ENCODE data around the gene SOBP. TPM values are rescaled to one million over a fixed set of nuclear protein-coding genes. Genes with fewer than 3 reads are reported as not detected.

The SOBP gene
- total and polyA plus RNA-seq, 10 donors: 0.87 to 7.8 (median 4.9) TPM

DNA sequence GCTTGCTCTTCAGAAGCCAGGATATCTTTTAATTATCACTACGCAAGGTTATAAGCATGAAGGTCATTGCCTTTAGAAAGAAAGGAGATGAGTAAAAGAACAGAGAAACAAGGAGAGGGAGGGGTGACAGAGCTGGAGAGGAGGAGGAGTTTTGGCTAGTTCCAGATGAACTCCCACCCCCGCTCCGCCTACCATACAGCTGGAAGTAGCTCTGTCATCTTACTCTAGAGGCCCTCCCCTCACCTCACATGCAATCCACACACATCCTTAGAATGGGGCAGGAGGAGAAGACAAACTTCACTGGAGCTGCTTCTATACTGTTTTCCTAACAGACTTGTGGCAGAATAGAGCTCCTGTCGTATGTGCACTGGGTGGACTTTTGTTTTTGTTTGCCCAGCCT is 189.5 kb downstream of the SOBP start:
- intact Hi-C loops (cut with DNase I; ENCODE audit: low total_unique reads): loop anchor here (10.0 kb wide), 1 partner anchor 165 kb away; no protein-coding TSS in a partner anchor
- Histone ChIP-seq H3K27ac (peak overlapping the region in 1 of 8 donors; percentile 8), H3K36me3 (no peaks in the 10 kb centered on the region), H3K4me1 (peaks cover 0 to 19% (median 11%) of the 10 kb centered on the region in 6 donors), H3K9me3 (peaks cover 0 to 12% (median 0%) of the 10 kb centered on the region in 8 donors), H3K4me3 (no peak overlapping the region), H3K27me3 (replicated peaks in 1 of 7) (no peaks in the 10 kb centered on the region)
- no peak for TF ChIP-seq POLR2AphosphoS5 (IDR thresholded peaks at IDR 0.05)
- TF ChIP-seq, protein P1, sequence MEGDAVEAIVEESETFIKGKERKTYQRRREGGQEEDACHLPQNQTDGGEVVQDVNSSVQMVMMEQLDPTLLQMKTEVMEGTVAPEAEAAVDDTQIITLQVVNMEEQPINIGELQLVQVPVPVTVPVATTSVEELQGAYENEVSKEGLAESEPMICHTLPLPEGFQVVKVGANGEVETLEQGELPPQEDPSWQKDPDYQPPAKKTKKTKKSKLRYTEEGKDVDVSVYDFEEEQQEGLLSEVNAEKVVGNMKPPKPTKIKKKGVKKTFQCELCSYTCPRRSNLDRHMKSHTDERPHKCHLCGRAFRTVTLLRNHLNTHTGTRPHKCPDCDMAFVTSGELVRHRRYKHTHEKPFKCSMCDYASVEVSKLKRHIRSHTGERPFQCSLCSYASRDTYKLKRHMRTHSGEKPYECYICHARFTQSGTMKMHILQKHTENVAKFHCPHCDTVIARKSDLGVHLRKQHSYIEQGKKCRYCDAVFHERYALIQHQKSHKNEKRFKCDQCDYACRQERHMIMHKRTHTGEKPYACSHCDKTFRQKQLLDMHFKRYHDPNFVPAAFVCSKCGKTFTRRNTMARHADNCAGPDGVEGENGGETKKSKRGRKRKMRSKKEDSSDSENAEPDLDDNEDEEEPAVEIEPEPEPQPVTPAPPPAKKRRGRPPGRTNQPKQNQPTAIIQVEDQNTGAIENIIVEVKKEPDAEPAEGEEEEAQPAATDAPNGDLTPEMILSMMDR (IDR thresholded peaks at IDR 0.05 in 8 of 11, conservative IDR thresholded peaks at IDR 0.05 in 3 of 11): no peak
- no peak for TF ChIP-seq POLR2A (IDR thresholded peaks at IDR 0.05)
- DNase-seq: no peak
- 63 to 74% (median 71%) methylated on average over 4 of the region's 4 CpGs for WGBS, 5 donors

DNA sequence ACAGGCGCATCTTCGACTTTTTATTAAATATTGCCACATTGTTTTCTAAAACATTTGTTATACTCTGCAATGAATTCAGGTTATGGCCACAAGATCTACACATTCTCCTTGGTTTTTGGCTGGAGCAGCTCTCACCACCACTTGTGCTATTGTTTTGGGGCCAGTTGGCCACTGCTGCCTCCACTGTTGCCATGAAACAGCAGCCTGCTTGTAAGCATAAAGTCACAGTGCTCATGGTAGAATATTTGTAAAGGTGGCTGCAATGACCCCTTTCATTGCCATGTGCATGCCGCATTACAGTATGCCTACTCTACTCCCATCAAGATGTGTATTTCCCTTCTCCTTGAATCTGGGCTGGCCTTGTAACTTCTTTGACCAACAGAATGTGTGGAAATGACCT is 192.8 kb downstream of the SOBP start:
- no peaks in the 10 kb centered on the region for H3K36me3 ChIP-seq
- no peak overlapping the region for H3K27ac ChIP-seq
- TF ChIP-seq POLR2A (IDR thresholded peaks at IDR 0.05) (no peak), POLR2AphosphoS5 (IDR thresholded peaks at IDR 0.05) (no peak)
- TF ChIP-seq, protein P1 (IDR thresholded peaks at IDR 0.05 in 8 of 11, conservative IDR thresholded peaks at IDR 0.05 in 3 of 11): no peak
- intact Hi-C loops (cut with DNase I; ENCODE audit: low total_unique reads): no loop called here
- peaks cover 0 to 12% (median 0%) of the 10 kb centered on the region in 8 donors for H3K9me3 ChIP-seq
- H3K27me3 ChIP-seq (replicated peaks in 1 of 7): no peaks in the 10 kb centered on the region
- H3K4me3 ChIP-seq: no peak overlapping the region
- WGBS, 5 donors: 92 to 97% (median 95%) methylated on average over 3 of the region's 3 CpGs
- peaks cover 0 to 5% (median 0%) of the 10 kb centered on the region in 6 donors for H3K4me1 ChIP-seq
- DNase-seq: no peak

DNA sequence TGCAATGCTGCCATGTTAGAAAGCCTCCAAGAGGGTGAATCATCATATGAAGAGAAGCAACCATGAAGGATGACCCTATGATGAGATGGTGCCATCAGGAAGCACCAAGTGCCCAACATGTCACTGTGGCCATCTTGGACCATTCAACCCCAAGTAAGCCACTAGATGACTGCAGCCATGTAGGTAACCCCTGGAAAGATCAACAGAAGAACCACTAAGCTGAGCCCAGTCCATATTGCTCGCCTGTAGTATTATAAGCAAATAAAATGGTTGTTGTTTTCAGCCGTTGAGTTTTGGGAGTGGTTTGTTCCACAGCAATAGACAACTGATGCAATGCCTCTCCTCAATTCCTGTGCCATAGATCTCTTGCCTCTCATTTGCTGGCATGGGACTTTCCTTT is 193.3 kb downstream of the SOBP start:
- no peaks in the 10 kb centered on the region for H3K36me3 ChIP-seq
- H3K27me3 ChIP-seq (replicated peaks in 1 of 7): no peaks in the 10 kb centered on the region
- intact Hi-C loops (cut with DNase I; ENCODE audit: low total_unique reads): no loop called here
- TF ChIP-seq POLR2AphosphoS5 (IDR thresholded peaks at IDR 0.05) (no peak), POLR2A (IDR thresholded peaks at IDR 0.05) (no peak)
- TF ChIP-seq, protein P1 (IDR thresholded peaks at IDR 0.05 in 8 of 11, conservative IDR thresholded peaks at IDR 0.05 in 3 of 11): no peak
- no peak overlapping the region for H3K4me3 ChIP-seq
- no peak for DNase-seq
- no peak overlapping the region for H3K27ac ChIP-seq
- H3K4me1 ChIP-seq: peaks cover 0 to 5% (median 0%) of the 10 kb centered on the region in 6 donors
- H3K9me3 ChIP-seq: peaks cover 0 to 12% (median 0%) of the 10 kb centered on the region in 8 donors
- WGBS, 5 donors: 90 to 96% (median 92%) methylated on average over 2 of the region's 2 CpGs

DNA sequence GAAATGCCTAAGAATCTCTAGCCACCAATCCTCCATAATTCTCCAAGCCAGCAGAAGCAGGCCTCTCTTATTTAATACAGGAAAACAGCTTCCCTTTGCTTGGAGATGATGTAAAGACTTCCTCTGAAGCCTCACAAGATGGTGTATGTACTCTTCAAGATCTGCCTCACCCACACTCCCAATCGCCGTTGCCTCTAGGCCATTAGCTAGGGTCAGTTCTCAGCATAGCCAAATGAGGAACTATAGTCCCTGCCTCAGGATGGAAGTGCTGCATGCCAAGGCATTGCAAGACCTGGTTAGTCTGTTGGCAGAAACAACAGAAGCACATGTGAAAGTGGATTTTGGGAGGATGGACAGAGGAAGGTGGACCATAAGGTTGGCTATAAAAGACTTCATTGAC is 195.1 kb downstream of the SOBP start:
- no peaks in the 10 kb centered on the region for H3K4me1 ChIP-seq
- no peaks in the 10 kb centered on the region for H3K36me3 ChIP-seq
- TF ChIP-seq POLR2A (IDR thresholded peaks at IDR 0.05) (no peak), POLR2AphosphoS5 (IDR thresholded peaks at IDR 0.05) (no peak)
- TF ChIP-seq, protein P1 (IDR thresholded peaks at IDR 0.05 in 8 of 11, conservative IDR thresholded peaks at IDR 0.05 in 3 of 11): no peak
- H3K27ac ChIP-seq: no peak overlapping the region
- 80 to 100% (median 93%) methylated on average over 2 of the region's 2 CpGs for WGBS, 5 donors
- no peaks in the 10 kb centered on the region for H3K27me3 ChIP-seq (replicated peaks in 1 of 7)
- H3K4me3 ChIP-seq: no peak overlapping the region
- no peak for DNase-seq
- peaks cover 0 to 12% (median 0%) of the 10 kb centered on the region in 8 donors for H3K9me3 ChIP-seq
- intact Hi-C loops (cut with DNase I; ENCODE audit: low total_unique reads): no loop called here
